ENCODE results near the gene ATG9B. TPM values are rescaled to one million over a fixed set of nuclear protein-coding genes. Genes with fewer than 3 reads are reported as not detected.

ATG9B gene
- total RNA-seq, 1 experiment from 2014 or later = 2.1 TPM

GRCh38 chr7:151068069-151068773 lies 43.9 kb upstream of the ATG9B start:
- no peak overlapping the region for H3K4me3 ChIP-seq (replicated peaks in 1 of 2; ENCODE audit: low read depth in 1 of 2, low read length in 2 of 2)
- no TSS peak for BruUV-seq (replicated peaks)
- no peaks in the 10 kb centered on the region for H3K27me3 ChIP-seq (ENCODE audit: insufficient read depth, low read length)
- no peak for DNase-seq (ENCODE audit: low read depth, low spot score)
- H3K9me2 ChIP-seq (ENCODE audit: insufficient read depth) = no peaks in the 10 kb centered on the region
- H3K4me2 ChIP-seq (ENCODE audit: low read length) = no peak overlapping the region
- H2AFZ ChIP-seq (ENCODE audit: low read depth, low read length, poor library complexity, severe bottlenecking) = no peak overlapping the region
- no peak overlapping the region for H3K9ac ChIP-seq (ENCODE audit: low read length)
- no peak overlapping the region for H3K27ac ChIP-seq (ENCODE audit: low read depth, low read length)
- intact Hi-C loops (cut with micrococcal nuclease) = no loop called here
- POLR2A ChIA-PET = no interaction called here
- peaks cover 49 to 63% of the 10 kb centered on the region in 2 experiments for H3K36me3 ChIP-seq (ENCODE audit: control insufficient read depth in 1 of 2, insufficient read depth in 2 of 2, low read length in 2 of 2)
- CTCF ChIA-PET = interaction anchor here (0.6 kb wide), 1 partner anchor 9 kb away, joined by 3 read pairs; no protein-coding TSS in a partner anchor
- no peaks in the 10 kb centered on the region for H3K9me3 ChIP-seq (ENCODE audit: control insufficient read depth in 1 of 2, insufficient read depth in 1 of 2, low read depth in 1 of 2, low read length in 2 of 2)
- no peaks in the 10 kb centered on the region for H4K20me1 ChIP-seq (ENCODE audit: insufficient read depth)
- H3K79me2 ChIP-seq (ENCODE audit: insufficient read depth, low read length) = peaks cover 46% of the 10 kb centered on the region
- no peak for TF ChIP-seq CBX3 (IDR thresholded peaks at IDR 0.05; ENCODE audit: low read depth)
- no peak for TF ChIP-seq SP1 (IDR thresholded peaks at IDR 0.05; ENCODE audit: low read depth)
- no peak for TF ChIP-seq YY1 (IDR thresholded peaks at IDR 0.05; ENCODE audit: extremely low read depth, insufficient replicate concordance, low read depth, low read length)
- no peak for TF ChIP-seq ZNF274 (IDR thresholded peaks at IDR 0.05; ENCODE audit: low read depth, low read length)
- no peak for TF ChIP-seq EGR1 (IDR thresholded peaks at IDR 0.05; ENCODE audit: low read depth)
- H3K4me1 ChIP-seq (ENCODE audit: control insufficient read depth in 1 of 2, insufficient read depth in 2 of 2, low read length in 2 of 2) = peaks cover 3% of the 10 kb centered on the region in 2 experiments
- no peak for ATAC-seq
- RAD21 ChIA-PET (ENCODE audit: low non-redundant PET in 1 of 2, low total read pairs in 2 of 2, uncharacterized antibody in 2 of 2, unreplicated experiment in 2 of 2) = no interaction called here

- Histone ChIP-seq H2AFZ (ENCODE audit: low read depth, low read length, poor library complexity, severe bottlenecking) (no peak overlapping the region), H3K9ac (ENCODE audit: low read length) (no peak overlapping the region), H3K9me2 (ENCODE audit: insufficient read depth) (no peaks in the 10 kb centered on the region), H3K27ac (ENCODE audit: low read depth, low read length) (no peak overlapping the region), H3K79me2 (ENCODE audit: insufficient read depth, low read length) (peaks cover 61% of the 10 kb centered on the region), H3K27me3 (ENCODE audit: insufficient read depth, low read length) (no peaks in the 10 kb centered on the region), H3K9me3 (ENCODE audit: control insufficient read depth in 1 of 2, insufficient read depth in 1 of 2, low read depth in 1 of 2, low read length in 2 of 2) (no peaks in the 10 kb centered on the region), H3K4me1 (ENCODE audit: control insufficient read depth in 1 of 2, insufficient read depth in 2 of 2, low read length in 2 of 2) (peaks cover 11 to 21% of the 10 kb centered on the region in 2 experiments), H3K36me3 (ENCODE audit: control insufficient read depth in 1 of 2, insufficient read depth in 2 of 2, low read length in 2 of 2) (peaks cover 42 to 52% of the 10 kb centered on the region in 2 experiments), H3K4me2 (ENCODE audit: low read length) (no peak overlapping the region), H4K20me1 (ENCODE audit: insufficient read depth) (no peaks in the 10 kb centered on the region), H3K4me3 (replicated peaks in 1 of 2; ENCODE audit: low read depth in 1 of 2, low read length in 2 of 2) (no peak overlapping the region)
- no peak for DNase-seq (ENCODE audit: low read depth, low spot score)
- no peak for ATAC-seq
- CTCF ChIA-PET = no interaction called here
- BruUV-seq (replicated peaks) = no TSS peak
- POLR2A ChIA-PET = no interaction called here
- TF ChIP-seq, protein P1, sequence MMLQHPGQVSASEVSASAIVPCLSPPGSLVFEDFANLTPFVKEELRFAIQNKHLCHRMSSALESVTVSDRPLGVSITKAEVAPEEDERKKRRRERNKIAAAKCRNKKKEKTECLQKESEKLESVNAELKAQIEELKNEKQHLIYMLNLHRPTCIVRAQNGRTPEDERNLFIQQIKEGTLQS (IDR thresholded peaks at IDR 0.05) = no peak
- TF ChIP-seq EZH2phosphoT487 (IDR thresholded peaks at IDR 0.05; ENCODE audit: borderline replicate concordance) = no peak
- TF ChIP-seq SRF (IDR thresholded peaks at IDR 0.05; ENCODE audit: low read depth) = no peak
- no peak for TF ChIP-seq EZH2 (IDR thresholded peaks at IDR 0.05)
- TF ChIP-seq SIN3A (IDR thresholded peaks at IDR 0.05; ENCODE audit: low read depth) = no peak
- no peak for TF ChIP-seq SP1 (IDR thresholded peaks at IDR 0.05; ENCODE audit: low read depth)
- intact Hi-C loops (cut with micrococcal nuclease) = no loop called here
- RAD21 ChIA-PET (ENCODE audit: low non-redundant PET in 1 of 2, low total read pairs in 2 of 2, uncharacterized antibody in 2 of 2, unreplicated experiment in 2 of 2) = no interaction called here
These were observed 42.1 kb upstream of the ATG9B start for GRCh38 chr7:151066273-151066974.
